ENCODE results near the gene ANXA6. TPM values are rescaled to one million over a fixed set of nuclear protein-coding genes. Genes with fewer than 3 reads are reported as not detected.

ANXA6 gene
- total and polyA plus RNA-seq, 10 of the 15 experiments (the other 5 are each of a cell fraction or from before 2014, with no cell fraction given) = 44.0 to 571 (median 465) TPM

DNA sequence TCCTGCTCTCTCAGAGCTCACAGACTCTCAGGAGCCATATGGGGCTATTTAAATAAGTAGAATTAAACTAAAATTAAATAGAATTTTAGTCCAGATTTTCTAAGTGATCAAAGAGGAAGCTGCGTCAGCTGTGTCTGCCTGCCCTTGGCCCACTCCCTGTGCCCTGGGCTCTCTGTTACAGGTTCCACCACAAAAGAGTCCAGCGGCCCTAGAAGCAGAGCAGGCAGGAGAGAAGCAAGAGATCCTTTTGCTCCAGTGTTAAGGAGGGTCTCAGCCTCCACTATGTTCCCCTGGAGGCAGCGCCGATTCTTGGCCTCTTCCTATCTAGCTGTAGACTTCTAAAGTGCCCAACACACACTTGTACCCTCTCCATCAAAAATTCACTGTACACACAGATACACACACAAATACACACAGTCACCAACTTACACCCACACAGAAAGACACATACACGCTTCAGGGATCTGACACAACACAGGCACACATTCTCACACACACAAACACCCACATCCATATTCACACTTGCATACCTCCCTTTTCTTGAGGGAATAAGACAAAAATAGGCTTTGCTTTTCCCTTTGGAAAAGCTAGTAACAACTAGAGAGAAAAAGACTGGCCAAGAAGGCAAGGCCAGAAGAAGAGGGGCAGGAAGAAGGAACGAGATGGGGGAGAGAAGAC, 71.2 kb downstream of the ANXA6 start (continued):
- TF ChIP-seq, protein P1, sequence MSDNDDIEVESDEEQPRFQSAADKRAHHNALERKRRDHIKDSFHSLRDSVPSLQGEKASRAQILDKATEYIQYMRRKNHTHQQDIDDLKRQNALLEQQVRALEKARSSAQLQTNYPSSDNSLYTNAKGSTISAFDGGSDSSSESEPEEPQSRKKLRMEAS (IDR thresholded peaks at IDR 0.05; ENCODE audit: low read depth, low read length) = no peak
- TF ChIP-seq SREBF1 (IDR thresholded peaks at IDR 0.05; ENCODE audit: low read length) = no peak
- 0 out of 2 replicates have a peak, but pooled peaks have one; percentile 39 for TF ChIP-seq BMI1 (IDR thresholded peaks at IDR 0.05; ENCODE audit: borderline replicate concordance)
- TF ChIP-seq, protein P2, sequence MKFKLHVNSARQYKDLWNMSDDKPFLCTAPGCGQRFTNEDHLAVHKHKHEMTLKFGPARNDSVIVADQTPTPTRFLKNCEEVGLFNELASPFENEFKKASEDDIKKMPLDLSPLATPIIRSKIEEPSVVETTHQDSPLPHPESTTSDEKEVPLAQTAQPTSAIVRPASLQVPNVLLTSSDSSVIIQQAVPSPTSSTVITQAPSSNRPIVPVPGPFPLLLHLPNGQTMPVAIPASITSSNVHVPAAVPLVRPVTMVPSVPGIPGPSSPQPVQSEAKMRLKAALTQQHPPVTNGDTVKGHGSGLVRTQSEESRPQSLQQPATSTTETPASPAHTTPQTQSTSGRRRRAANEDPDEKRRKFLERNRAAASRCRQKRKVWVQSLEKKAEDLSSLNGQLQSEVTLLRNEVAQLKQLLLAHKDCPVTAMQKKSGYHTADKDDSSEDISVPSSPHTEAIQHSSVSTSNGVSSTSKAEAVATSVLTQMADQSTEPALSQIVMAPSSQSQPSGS (IDR thresholded peaks at IDR 0.05; ENCODE audit: low read length) = no peak
- no peak for TF ChIP-seq LARP7 (IDR thresholded peaks at IDR 0.05)
- TF ChIP-seq, protein P3, sequence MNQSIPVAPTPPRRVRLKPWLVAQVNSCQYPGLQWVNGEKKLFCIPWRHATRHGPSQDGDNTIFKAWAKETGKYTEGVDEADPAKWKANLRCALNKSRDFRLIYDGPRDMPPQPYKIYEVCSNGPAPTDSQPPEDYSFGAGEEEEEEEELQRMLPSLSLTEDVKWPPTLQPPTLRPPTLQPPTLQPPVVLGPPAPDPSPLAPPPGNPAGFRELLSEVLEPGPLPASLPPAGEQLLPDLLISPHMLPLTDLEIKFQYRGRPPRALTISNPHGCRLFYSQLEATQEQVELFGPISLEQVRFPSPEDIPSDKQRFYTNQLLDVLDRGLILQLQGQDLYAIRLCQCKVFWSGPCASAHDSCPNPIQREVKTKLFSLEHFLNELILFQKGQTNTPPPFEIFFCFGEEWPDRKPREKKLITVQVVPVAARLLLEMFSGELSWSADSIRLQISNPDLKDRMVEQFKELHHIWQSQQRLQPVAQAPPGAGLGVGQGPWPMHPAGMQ (IDR thresholded peaks at IDR 0.05; ENCODE audit: borderline replicate concordance) = no peak
- TF ChIP-seq TCF12 (IDR thresholded peaks at IDR 0.05; ENCODE audit: low read depth, low read length) = no peak
- TF ChIP-seq ZSCAN29 (IDR thresholded peaks at IDR 0.05) = no peak
- no peak for TF ChIP-seq BHLHE40 (IDR thresholded peaks at IDR 0.05; ENCODE audit: borderline replicate concordance in 1 of 2, low read depth in 2 of 2, low read length in 1 of 2)
- peak; percentile 22; the same call in 1 of the 2 replicates for TF ChIP-seq NBN (IDR thresholded peaks at IDR 0.05)
- no peak for TF ChIP-seq CHD1 (IDR thresholded peaks at IDR 0.05; ENCODE audit: low read depth, low read length)
- TF ChIP-seq, protein P4, sequence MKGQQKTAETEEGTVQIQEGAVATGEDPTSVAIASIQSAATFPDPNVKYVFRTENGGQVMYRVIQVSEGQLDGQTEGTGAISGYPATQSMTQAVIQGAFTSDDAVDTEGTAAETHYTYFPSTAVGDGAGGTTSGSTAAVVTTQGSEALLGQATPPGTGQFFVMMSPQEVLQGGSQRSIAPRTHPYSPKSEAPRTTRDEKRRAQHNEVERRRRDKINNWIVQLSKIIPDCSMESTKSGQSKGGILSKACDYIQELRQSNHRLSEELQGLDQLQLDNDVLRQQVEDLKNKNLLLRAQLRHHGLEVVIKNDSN (IDR thresholded peaks at IDR 0.05; ENCODE audit: borderline replicate concordance, extremely low read length, insufficient read depth, low read depth, low read length) = no peak
- no peak for TF ChIP-seq MEF2A (IDR thresholded peaks at IDR 0.05; ENCODE audit: insufficient read depth, low read depth, low read length)
- TF ChIP-seq CREB1 (IDR thresholded peaks at IDR 0.05; ENCODE audit: low read depth) = no peak
- TF ChIP-seq ZNF274 (IDR thresholded peaks at IDR 0.05; ENCODE audit: insufficient read depth, insufficient read length) = no peak
- TF ChIP-seq SIX5 (IDR thresholded peaks at IDR 0.05; ENCODE audit: low read depth, low read length, severe bottlenecking) = no peak
- 0 out of 2 replicates have a peak, but pooled peaks have one; percentile 87 for TF ChIP-seq HDGF (IDR thresholded peaks at IDR 0.05)
- TF ChIP-seq TCF7 (IDR thresholded peaks at IDR 0.05; ENCODE audit: borderline replicate concordance) = no peak
- TF ChIP-seq, protein P5, sequence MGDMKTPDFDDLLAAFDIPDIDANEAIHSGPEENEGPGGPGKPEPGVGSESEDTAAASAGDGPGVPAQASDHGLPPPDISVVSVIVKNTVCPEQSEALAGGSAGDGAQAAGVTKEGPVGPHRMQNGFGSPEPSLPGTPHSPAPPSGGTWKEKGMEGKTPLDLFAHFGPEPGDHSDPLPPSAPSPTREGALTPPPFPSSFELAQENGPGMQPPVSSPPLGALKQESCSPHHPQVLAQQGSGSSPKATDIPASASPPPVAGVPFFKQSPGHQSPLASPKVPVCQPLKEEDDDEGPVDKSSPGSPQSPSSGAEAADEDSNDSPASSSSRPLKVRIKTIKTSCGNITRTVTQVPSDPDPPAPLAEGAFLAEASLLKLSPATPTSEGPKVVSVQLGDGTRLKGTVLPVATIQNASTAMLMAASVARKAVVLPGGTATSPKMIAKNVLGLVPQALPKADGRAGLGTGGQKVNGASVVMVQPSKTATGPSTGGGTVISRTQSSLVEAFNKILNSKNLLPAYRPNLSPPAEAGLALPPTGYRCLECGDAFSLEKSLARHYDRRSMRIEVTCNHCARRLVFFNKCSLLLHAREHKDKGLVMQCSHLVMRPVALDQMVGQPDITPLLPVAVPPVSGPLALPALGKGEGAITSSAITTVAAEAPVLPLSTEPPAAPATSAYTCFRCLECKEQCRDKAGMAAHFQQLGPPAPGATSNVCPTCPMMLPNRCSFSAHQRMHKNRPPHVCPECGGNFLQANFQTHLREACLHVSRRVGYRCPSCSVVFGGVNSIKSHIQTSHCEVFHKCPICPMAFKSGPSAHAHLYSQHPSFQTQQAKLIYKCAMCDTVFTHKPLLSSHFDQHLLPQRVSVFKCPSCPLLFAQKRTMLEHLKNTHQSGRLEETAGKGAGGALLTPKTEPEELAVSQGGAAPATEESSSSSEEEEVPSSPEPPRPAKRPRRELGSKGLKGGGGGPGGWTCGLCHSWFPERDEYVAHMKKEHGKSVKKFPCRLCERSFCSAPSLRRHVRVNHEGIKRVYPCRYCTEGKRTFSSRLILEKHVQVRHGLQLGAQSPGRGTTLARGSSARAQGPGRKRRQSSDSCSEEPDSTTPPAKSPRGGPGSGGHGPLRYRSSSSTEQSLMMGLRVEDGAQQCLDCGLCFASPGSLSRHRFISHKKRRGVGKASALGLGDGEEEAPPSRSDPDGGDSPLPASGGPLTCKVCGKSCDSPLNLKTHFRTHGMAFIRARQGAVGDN (IDR thresholded peaks at IDR 0.05) = no peak
- TF ChIP-seq POLR2A (IDR thresholded peaks at IDR 0.05; ENCODE audit: low read depth, low read length) = no peak
- TF ChIP-seq, protein P6, sequence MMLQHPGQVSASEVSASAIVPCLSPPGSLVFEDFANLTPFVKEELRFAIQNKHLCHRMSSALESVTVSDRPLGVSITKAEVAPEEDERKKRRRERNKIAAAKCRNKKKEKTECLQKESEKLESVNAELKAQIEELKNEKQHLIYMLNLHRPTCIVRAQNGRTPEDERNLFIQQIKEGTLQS (IDR thresholded peaks at IDR 0.05; ENCODE audit: borderline replicate concordance, extremely low read depth, low read depth, low read length) = no peak
- TF ChIP-seq SMAD1 (IDR thresholded peaks at IDR 0.05; ENCODE audit: low read depth, partially characterized antibody) = no peak
- TF ChIP-seq RFX5 (IDR thresholded peaks at IDR 0.05; ENCODE audit: low read depth, low read length) = no peak
- no peak for TF ChIP-seq RUNX3 (IDR thresholded peaks at IDR 0.05; ENCODE audit: low read length)
